ENCODE data around the gene AEBP2. TPM values are rescaled to one million over a fixed set of nuclear protein-coding genes. Genes with fewer than 3 reads are reported as not detected.

The AEBP2 gene
- total RNA-seq, 1 donor from 2014 or later: 11.9 TPM

- no peak for TF ChIP-seq CTCF (IDR thresholded peaks at IDR 0.05; ENCODE audit: insufficient read depth, low read length, poor library complexity, severe bottlenecking)
- H3K27me3 ChIP-seq (ENCODE audit: control insufficient read depth, insufficient read depth, low read length): no peaks in the 10 kb centered on the region
- no peaks in the 10 kb centered on the region for H3K36me3 ChIP-seq (ENCODE audit: control insufficient read depth, insufficient read depth, low read length)
- H3K4me3 ChIP-seq (ENCODE audit: low read depth, low read length): no peak overlapping the region
- no peak for DNase-seq (ENCODE audit: low read depth)
These were observed 52.6 kb downstream of the AEBP2 start for GRCh38 chr12:19491863-19492262.

GRCh38 chr12:19496219-19496878, 57.1 kb downstream of the AEBP2 start:
- TF ChIP-seq CTCF (IDR thresholded peaks at IDR 0.05; ENCODE audit: insufficient read depth, low read length, poor library complexity, severe bottlenecking): no peak
- DNase-seq (ENCODE audit: low read depth): no peak
- no peaks in the 10 kb centered on the region for H3K36me3 ChIP-seq (ENCODE audit: control insufficient read depth, insufficient read depth, low read length)
- H3K27me3 ChIP-seq (ENCODE audit: control insufficient read depth, insufficient read depth, low read length): no peaks in the 10 kb centered on the region
- H3K4me3 ChIP-seq (ENCODE audit: low read depth, low read length): no peak overlapping the region

GRCh38 chr12:19498099-19498498, 58.8 kb downstream of the AEBP2 start:
- Histone ChIP-seq H3K36me3 (ENCODE audit: control insufficient read depth, insufficient read depth, low read length) (no peaks in the 10 kb centered on the region), H3K27me3 (ENCODE audit: control insufficient read depth, insufficient read depth, low read length) (no peaks in the 10 kb centered on the region), H3K4me3 (ENCODE audit: low read depth, low read length) (no peak overlapping the region)
- DNase-seq (ENCODE audit: low read depth): no peak
- no peak for TF ChIP-seq CTCF (IDR thresholded peaks at IDR 0.05; ENCODE audit: insufficient read depth, low read length, poor library complexity, severe bottlenecking)

GRCh38 chr12:19499030-19499429, 59.7 kb downstream of the AEBP2 start:
- TF ChIP-seq CTCF (IDR thresholded peaks at IDR 0.05; ENCODE audit: insufficient read depth, low read length, poor library complexity, severe bottlenecking): no peak
- Histone ChIP-seq H3K4me3 (ENCODE audit: low read depth, low read length) (no peak overlapping the region), H3K27me3 (ENCODE audit: control insufficient read depth, insufficient read depth, low read length) (no peaks in the 10 kb centered on the region), H3K36me3 (ENCODE audit: control insufficient read depth, insufficient read depth, low read length) (no peaks in the 10 kb centered on the region)
- no peak for DNase-seq (ENCODE audit: low read depth)

- DNase-seq (ENCODE audit: low read depth): no peak
- Histone ChIP-seq H3K4me3 (ENCODE audit: low read depth, low read length) (no peak overlapping the region), H3K27me3 (ENCODE audit: control insufficient read depth, insufficient read depth, low read length) (no peaks in the 10 kb centered on the region), H3K36me3 (ENCODE audit: control insufficient read depth, insufficient read depth, low read length) (peaks cover 1% of the 10 kb centered on the region)
- no peak for TF ChIP-seq CTCF (IDR thresholded peaks at IDR 0.05; ENCODE audit: insufficient read depth, low read length, poor library complexity, severe bottlenecking)
These were observed 67.2 kb downstream of the AEBP2 start for GRCh38 chr12:19506497-19506896.

GRCh38 chr12:19507823-19508222, 68.5 kb downstream of the AEBP2 start:
- DNase-seq (ENCODE audit: low read depth): no peak
- Histone ChIP-seq H3K4me3 (ENCODE audit: low read depth, low read length) (no peak overlapping the region), H3K36me3 (ENCODE audit: control insufficient read depth, insufficient read depth, low read length) (peaks cover 1% of the 10 kb centered on the region), H3K27me3 (ENCODE audit: control insufficient read depth, insufficient read depth, low read length) (no peaks in the 10 kb centered on the region)
- no peak for TF ChIP-seq CTCF (IDR thresholded peaks at IDR 0.05; ENCODE audit: insufficient read depth, low read length, poor library complexity, severe bottlenecking)

Measured in kidney epithelial cell (primary cell).